HEK293T (cell line): ENCODE results near the gene LIPC.

Experiments used
- SUZ12 ChIP-seq: fragments of 450-650 bp; IDR thresholded peaks from 2 replicates; pipeline ENCODE4 v1.6.1; 2016; ENCODE audit warnings: mild to moderate bottlenecking
- TARDBP ChIP-seq: fragments of 450-650 bp; IDR thresholded peaks from 2 replicates; pipeline ENCODE4 v1.6.1; 2016

GRCh38 chr15:58583171-58583908 lies 151.5 kb downstream of the LIPC start:
- no peak for TF ChIP-seq SUZ12
- TF ChIP-seq TARDBP, result no peak
